Muscle of back (tissue), 11 donors: ENCODE measurements around the gene MAP3K6. TPM values are rescaled to one million over a fixed set of nuclear protein-coding genes. Genes with fewer than 3 reads are reported as not detected.

Source experiments
- DNase-seq, 3 donors: peaks; one replicate each; pipeline versions ENCODE4 v3.0.0 to v3.0.0-alpha.2; 2013
- polyA plus RNA-seq, 10 donors: library from polyadenylated mRNA; unstranded; fragments of 120-200 nt; gene quantifications; one replicate each; pipeline ENCODE4 v1.2.1, GENCODE V29; 2013; ENCODE audit not compliant: insufficient read length in 10 of 10

MAP3K6 gene
- polyA plus RNA-seq, 10 donors = 8.7 to 14.8 (median 11.0) TPM

DNA sequence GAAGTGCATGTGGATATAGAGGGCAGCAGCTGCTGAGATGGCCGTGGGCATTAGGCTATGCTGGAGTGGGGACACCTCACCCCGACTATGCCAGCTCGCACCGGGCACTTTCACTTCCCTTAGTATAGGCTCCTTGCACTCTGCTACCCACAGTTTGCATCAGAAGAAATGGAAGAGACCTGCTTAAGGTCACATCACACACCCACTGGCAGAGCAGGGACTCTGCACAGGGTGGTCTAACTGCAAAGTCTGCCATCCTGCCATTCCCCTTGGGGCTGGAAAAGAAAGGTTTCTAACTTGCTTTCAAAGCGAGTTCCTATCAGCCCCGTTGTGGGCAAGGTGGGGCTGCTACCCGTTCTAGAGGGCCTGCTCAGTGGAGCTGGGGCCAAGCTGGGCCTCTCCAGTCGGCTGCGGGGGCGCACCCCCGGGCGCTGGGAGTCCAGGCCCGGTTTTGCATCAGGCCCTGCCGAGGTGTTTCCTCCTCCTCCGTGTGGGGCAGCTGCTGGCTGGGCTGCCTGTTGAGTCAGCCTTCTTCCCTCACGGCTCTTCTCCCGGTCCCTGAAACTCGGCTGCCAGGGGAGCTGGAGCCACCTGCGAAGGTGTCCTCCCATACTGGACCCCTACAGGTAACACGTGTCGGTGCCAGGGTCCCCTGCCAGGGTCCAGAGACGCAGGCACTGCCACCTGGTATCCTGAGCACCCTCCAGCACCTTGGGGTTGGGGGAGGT lies 25.1 kb downstream of the MAP3K6 start, which contains the start of gene SYTL1:
Gene SYTL1, plus strand, starts transcription at position 498 of the 728 bp plus-strand sequence. CDS start 3,313 bp downstream, outside the sequence.
- peak in 1 of 3 donors; percentile 27 for DNase-seq

DNA sequence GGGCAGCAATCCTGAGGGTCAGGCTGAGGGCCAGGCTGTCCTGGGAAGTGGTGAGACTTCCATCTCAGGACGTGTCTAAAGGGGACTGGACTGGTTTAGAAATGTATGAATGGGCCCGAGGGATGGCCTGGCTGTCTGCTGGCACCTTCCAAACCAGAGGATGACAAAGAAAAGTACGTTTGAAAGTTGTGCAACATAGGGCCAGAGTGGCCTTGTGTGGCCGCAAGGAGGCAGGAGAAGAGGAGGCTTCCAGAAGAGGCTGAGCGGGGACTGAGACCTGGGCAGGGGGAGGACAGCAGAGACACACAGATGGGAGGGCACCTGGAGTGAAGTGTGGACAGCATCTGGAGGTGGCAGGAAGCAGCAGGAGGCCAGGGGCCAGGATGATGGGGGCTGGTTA lies 27.5 kb downstream of the MAP3K6 start:
- DNase-seq = no peak

DNA sequence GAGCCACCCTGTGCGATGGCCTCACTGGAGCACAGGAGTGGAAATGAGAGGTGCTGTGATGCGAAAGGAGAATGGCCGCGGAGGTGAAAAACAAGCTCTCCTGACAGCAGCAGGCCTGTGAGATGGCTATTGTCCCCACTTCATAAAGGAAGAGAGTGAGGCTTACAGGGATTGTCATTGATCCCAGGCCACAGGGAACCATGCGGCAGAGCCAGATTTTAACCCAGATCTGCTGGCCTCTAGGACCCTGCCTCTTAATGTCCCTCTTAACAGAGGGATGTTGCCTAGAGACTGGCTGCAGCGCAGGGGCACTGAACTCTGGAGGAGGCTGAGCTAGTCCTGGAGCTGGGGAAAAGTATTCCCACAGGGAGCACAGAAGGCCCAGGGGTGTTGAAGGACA lies 28.0 kb downstream of the MAP3K6 start:
- no peak for DNase-seq

DNA sequence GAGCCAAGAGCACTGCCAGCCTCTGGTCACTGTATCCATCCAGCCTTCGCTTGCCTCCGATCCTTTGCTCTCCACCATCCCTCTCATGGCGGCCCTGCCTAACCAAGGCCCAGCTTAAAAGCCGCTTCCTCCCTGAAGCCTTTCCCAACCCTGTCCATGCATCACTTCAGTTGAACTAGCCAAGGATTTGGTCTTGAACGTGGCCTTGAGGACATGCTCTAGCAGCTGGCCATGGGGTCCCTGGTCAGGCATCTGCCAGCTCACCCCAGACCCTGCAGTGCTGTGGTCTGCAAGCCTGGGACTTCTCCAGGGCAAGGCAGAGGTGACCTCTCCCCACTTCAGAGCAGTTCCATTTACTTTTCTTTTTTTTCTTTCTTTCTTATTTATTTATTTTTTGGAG lies 30.0 kb downstream of the MAP3K6 start:
- DNase-seq = no peak

DNA sequence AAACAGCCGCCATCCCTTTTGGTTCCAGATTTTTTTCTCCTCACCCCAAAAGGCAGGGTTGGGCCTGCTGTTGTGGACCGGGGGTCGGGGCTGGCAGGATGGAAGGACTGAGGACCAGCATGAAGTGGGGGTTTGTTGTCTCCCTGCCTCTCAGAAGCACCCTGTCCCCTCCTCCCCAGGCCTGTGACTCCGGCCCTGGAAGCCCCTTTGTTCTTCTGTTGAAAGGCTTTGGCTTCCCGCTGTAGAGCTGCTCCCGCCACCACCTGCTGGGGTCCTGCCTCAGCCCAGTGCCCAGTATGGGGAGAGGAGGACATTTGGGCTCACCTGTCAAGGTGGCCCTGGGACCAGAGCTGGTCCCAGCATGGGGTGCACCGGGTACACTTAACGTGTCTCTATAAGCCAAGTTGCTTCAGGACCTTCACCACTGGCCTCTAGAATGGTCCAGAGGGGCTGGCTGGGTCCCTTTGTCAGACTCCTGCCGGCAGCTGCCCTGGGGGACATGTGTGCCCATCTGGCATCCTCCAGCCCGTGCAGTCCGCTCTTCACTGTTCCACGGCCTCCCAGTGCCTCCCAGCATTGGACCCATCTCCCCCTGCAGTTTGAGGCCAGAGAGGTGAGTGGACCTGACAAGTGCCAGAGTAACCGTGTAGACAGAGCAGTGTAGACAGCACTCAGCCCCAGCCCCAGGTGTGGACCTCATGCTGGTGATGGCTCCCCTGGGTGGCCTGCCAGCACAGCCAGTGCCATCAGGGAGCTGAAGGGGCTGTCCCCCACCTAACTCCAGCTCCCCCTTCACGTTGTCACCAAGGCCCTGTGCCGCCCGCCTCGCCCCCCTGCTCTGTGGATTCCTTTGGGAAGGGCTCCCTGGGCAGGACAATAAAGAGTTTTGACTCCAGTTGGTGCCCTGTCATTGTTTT lies 31.0 kb downstream of the MAP3K6 start:
- no peak for DNase-seq

DNA sequence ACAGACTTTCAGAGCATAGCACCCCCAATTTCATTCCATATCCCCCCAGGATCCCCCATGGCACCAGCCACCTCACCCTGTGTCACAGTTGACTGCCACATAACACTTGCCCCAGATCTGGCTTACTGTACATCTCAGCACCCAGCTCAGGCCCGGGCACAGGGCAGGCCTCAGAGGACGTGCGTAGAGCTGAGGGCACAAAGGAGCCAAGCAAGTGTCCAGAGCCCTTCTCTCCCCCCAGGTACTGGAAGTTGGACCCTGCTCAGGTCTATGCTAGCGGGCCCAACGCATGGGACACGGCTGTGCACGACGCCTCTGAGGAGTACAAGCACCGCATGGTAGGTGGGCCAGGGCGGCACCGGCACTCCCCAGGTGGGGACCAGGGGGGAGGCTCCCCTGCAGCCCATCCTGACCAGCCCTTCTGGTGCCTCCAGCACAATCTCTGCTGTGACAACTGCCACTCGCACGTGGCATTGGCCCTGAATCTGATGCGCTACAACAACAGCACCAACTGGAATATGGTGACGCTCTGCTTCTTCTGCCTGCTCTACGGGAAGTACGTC lies 33.0 kb downstream of the MAP3K6 start:
- DNase-seq = no peak

DNA sequence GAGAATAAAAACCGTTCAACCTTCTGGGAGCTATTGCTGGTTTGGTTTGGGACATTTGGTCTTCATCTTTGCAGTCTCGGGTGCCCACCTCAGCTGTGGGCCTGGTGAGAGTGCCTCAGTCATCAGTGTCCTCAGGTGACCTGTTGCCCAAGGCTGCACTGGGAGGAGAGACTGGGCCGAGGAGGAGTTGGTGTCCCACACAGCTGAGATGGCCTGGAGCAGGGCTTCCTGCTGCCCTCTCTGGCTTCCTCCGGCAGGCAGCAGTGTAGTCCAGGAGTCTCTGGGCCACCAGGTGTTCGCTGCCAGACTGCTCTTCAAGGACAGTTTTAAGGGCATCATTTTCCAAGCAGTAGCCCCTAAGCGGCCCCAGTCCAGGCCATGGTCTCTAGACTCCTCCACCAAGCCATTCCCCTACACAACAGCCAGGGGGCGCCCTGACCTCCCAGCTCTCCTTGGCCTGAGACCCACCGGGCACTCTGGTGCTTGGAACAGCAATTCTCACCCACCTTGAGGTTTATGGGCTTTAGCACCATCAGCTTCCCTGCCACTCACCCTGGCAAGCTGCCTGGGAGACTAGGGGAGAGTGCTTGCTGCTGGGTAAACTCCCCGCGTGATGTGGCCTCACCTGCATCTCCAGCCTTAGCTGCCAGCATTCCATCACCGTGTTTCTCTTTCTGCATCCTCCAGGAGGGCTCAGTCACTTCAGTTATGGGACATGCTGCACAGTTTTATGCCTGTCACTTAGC lies 34.1 kb downstream of the MAP3K6 start:
- DNase-seq = peak in 1 of 3 donors; percentile 40

DNA sequence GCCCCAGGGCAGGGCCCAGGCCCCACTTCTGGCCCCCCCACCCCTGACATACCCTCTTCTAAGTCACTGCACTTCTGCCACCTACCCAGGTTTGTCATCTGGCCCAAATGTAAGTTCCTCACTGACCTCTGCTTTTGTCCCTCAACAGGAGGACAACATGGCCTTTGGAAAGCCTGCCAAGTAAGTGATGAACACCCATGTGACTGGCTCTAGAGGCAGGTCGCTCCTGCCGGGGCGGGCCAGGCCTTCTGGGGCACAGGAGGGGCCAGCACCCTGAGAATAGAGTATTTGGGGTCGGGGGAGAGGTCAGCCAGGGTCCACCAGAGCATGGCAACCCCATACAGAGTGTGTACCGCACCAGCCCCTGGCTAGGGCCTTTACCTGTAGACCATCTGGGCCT lies 34.8 kb downstream of the MAP3K6 start:
- no peak for DNase-seq

DNA sequence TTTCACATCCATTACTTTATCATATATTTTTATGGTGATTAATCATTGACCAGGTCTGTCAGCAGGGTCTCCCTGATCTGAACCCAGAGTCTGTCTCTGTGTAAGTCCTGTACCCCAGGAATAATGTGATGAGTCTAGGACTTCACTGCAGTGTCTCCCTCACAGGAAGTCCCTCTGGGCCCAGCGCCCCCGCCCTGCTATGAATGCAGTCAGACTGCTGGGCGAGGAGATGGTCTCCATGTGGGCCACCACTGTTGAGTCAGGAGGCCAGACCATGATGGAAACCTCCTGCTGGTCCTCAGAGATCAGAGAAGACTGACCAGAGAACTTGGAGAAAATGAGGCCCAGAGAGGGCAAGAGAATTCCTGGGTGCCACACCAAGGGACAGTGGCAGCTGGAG lies 35.3 kb downstream of the MAP3K6 start:
- no peak for DNase-seq

DNA sequence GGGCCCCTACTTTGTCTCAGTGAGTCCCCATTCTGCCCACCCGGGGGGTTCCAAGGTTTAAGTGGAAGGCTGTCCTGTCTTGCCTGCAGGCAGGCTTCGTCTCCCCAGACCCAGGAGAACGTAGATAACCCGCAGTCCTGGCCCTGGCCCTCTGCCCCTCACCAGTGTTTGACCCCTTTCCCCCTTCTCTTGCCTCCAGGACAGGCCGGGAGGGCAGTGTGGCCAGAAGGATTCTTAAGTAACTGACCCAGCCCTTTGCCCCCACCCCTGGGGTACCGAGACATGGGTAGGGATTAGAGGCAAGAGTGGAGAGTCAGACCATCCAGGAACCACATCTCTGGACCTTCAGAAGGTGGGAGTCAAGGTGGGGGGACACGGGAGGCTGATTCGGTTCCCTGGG lies 36.0 kb downstream of the MAP3K6 start:
- DNase-seq = no peak

DNA sequence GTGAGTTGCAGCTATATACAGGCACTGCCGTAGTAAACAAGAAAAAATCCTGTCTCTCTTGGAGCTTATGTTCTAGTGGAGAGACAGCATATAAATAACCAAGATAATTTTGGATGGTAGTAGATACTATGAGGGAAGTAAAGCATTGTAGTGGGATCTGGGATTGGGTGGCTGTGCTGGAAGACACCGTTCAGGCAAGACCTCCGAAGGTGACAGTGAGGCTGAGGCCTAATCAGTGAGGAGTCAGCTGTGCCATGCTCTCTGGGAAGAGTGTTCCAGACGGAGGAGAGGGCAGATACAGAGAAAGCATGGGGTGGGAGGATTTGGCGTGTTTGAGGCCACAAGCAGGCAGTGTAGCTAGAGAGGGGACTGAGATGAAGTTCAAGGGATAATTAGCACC lies 38.8 kb downstream of the MAP3K6 start:
- DNase-seq = no peak

DNA sequence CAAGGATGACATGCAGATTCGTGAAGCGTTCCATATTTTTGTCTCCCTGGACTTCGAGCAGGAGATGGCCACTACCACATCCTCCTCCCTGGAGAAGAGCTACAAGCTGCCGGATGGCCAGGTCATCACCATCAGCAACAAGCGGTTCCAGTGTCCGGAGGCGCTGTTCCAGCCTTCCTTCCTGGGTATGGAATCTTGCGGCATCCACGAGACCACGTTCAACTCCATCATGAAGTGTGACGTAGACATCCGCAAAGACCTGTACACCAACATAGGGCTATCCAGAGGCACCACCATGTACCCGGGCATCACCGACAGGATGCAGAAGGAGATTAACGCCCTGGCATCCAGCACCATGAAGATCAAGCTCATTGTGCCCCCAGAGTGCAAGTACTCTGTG lies 41.5 kb downstream of the MAP3K6 start:
- no peak for DNase-seq

DNA sequence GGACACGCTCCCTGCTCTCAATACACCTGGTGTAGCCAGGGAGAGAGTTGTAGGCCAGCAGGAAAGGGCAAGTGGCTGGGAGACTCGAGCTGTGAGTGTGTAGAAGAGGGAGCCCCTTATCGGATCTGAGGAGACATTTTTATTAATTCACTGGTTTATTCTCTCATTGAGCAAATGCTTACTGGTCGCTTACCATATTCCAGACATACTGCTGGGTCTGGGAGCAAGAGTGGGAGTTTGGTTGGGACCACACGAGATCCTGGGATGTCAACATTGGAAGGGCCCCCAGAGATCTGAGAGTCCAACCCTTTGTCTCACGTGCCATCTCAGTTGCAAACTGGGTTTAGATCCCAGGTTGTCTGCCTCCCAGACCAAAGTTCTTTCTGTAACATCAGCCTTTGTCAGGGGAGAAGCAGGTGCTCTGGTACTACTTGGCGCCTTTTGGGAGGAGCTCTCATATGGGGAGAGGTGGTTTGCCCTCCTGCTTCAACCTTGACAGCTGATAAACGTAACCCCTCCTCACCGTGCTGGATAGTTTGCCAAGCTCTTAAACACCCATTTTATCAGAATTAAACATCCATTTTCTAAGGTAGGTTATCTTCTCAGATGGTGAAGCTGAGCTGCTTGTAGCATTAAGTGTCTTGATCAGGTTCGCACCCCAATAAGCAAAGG lies 44.1 kb downstream of the MAP3K6 start:
- DNase-seq = no peak

DNA sequence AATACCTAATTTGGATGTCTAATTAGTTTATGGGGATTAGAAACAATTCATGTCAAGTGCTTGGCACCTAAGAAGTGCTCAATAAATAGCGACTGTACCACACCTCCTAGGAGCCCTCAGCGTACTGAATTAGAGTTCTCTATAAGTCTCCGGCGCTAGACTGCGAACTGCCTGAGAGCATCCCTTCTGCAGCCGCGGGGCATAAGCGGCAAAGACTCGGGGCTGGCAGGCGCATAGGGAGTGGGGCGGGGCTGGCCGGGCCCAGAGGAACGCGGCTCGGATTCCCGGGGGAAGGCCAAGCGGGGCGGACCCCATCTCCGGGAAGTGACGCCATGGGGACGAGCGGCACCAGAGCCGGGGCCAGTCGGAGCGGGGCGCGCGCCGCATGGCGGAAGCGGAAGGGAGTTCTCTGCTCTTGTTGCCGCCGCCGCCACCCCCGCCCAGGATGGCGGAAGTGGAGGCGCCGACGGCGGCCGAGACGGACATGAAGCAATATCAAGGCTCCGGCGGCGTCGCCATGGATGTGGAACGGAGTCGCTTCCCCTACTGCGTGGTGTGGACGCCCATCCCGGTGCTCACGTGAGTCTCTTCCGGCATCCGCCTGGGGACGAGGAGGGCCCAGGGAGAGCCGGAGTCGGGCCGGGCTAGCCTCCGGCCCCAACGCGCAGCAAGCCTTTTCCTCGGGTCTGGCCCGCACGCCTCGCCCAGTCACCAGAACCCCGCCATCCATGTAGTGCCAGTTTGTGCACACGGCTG lies 44.8 kb downstream of the MAP3K6 start, which contains the start of gene TMEM222:
Gene TMEM222, plus strand, starts transcription at position 351 of the 756 bp plus-strand sequence. Its CDS starts 35 bp downstream, at position 386.
- DNase-seq = peak; percentile 96 to 98 (median 97)

DNA sequence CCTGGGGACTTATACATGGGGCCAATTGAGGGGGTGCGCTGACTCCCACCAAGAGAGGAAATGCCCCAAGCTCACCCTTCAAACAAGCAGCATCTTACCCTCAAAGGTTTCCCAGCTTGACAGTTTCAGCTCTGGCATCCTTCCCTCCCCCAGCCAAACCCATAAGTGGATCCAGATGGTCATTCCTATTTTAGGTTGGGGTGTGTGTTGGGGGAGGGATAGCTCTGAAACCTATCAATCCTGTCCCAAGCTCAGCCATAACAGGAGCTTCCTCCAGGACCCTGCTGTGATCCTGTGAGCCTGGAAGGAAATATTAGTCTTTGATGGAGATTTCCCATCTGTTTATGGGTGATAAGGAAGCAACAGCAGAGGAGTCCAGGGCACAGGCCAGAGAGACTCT lies 48.2 kb downstream of the MAP3K6 start:
- DNase-seq = peak in 1 of 3 donors; percentile 47

DNA sequence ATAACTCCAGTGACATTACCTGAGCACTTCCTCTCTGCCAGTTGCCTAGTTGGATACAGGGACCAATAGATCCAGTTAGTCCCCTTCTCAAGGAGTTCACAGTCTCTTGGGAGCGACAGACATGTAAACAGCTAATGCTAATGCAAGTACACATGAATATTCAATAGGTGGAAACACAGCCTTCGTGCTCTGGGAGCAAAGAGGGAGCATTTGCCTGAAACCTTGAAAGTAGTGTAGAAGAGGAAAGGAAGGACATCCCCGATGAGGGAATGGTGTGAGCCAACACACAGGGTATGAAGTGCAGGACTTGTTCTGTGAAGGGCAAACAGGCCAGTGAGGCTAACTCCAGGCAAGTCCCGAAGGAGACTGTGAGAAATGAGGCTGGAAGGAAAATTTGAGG lies 48.6 kb downstream of the MAP3K6 start:
- no peak for DNase-seq

DNA sequence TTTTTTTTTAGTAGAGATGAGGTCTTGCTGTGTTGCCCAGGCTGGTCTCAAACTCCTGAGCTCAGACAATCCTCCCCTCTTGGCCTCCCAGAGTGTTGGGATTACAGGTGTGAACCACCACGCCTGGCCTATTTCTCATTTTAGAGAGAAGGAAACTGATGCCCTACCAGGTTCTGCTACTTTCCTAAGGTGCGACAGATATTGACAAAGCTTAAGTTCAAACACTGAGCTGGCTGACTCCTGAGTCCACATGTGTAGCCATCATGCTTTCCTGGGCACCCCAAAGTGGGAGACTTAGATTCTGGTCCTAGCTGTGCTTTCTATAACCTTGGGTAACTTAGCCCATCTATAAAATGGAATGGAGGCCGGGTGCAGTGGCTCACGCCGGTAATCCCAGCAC lies 49.9 kb downstream of the MAP3K6 start:
- DNase-seq = no peak

DNA sequence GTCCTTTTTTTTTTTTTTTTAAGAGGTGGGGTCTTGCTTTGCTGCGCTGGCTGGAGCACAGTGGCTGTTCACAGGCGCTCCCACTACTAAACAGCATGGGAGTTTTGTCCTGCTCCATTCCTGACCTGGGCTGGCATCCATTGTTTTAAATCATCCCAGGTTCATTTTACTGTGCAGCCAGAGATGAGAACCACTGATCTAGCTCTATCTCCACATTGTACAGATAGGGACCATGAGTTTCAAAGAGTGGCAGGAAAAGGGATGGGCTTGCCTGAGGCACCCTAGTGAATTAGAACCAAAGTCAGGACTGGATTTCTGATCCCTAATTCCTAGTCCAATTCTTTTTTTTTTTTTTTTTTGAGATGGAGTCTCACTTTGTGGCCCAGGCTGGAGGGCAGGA lies 52.0 kb downstream of the MAP3K6 start:
- no peak for DNase-seq

DNA sequence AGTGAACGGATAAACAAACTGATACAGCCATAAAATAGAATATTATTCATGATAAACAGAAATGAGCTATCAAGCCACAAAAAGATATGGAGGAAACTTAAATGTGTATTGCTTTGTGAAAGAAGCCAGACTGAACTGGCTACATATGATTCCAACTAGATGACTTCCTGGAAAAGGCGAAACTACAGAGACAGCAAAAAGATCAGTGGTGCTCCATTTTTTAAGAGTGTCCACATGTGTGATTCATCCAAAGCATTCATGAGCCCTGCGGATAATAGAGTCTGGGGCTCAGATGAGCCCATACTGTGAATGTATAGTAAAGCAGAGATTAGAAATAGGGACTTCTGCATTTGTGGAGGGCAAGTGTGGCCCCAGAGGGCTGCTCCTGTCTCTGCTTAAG lies 52.6 kb downstream of the MAP3K6 start:
- no peak for DNase-seq

DNA sequence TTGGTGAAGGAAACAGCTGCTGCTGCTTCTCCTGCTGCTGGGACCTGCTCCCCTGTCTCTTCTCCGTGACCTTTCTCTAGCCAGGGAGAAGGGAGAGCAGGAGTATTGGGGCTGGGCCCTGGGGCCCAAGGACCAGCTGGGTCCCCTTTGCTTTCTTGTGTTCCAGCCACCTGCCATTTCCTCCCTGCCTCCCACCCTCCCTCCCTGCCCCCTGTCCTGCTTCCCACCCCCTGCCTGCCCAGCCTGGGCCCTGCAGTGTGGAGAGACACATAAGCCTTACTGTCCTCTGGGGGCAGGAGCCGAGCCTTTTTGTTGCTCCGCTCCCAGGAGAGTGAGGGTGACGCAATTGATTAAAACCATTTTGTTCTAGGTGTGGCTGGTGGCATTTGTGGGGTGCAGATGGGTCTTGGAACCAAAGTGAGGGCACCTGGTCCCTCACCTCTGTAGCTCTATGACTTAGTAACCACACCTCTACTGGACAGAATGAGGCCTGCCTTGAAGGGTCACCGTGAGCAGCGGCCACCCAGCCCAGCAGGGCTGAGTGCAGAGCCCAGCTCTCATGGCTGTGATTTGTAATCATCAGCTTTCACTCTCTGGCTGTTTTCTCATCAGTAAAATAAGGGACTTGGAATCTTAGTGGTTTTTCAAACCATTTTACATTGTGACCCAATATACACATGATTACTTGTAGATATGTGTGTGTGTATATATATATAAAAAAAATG lies 58.7 kb downstream of the MAP3K6 start:
- DNase-seq = no peak
